ENCODE measurements around the gene MPZL3.

The MPZL3 gene

DNA sequence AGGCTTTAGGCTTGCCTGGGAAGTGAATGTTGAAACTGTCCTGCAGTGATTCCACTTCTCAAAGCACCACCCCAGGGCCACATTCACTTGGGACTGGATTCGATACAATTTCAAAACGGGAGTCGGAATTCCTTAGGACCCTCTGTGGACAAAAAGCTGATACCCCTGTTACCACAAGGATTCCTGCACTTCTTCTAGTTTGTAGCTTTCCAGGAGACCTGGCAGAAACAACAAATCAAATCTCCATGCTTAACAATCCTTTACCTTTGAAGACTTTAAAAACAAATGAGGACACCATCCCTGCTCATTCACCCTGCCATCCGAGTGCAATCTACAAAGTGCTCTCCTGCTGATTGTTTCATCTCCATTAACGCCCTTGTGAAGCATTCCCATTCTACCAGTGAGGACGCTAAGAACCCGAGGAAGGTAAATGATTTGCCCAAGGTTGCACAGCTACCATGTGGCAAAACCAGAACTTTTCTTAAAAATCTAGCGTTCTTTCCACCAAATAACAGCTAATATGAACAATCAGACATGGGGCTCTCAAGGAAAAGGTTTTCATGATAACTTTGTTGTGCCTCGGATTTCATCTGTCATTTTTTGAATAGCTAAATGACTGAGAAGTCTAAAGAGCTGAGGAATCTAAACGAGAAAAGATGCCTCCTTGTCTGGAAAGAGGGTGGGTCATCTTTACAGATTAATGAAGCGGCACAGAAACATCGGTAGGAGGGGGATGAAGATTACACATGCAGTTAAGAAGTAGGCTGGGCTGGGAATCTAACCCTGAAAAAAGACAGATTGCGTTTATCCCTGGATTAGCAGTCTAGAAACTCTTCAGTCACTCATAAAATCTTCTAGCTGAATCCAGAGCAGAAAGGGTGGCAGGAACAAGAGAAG is 12.7 kb upstream of the MPZL3 start:
- DNase-seq (ENCODE audit: low read depth in 2 of 2), result no peak

DNA sequence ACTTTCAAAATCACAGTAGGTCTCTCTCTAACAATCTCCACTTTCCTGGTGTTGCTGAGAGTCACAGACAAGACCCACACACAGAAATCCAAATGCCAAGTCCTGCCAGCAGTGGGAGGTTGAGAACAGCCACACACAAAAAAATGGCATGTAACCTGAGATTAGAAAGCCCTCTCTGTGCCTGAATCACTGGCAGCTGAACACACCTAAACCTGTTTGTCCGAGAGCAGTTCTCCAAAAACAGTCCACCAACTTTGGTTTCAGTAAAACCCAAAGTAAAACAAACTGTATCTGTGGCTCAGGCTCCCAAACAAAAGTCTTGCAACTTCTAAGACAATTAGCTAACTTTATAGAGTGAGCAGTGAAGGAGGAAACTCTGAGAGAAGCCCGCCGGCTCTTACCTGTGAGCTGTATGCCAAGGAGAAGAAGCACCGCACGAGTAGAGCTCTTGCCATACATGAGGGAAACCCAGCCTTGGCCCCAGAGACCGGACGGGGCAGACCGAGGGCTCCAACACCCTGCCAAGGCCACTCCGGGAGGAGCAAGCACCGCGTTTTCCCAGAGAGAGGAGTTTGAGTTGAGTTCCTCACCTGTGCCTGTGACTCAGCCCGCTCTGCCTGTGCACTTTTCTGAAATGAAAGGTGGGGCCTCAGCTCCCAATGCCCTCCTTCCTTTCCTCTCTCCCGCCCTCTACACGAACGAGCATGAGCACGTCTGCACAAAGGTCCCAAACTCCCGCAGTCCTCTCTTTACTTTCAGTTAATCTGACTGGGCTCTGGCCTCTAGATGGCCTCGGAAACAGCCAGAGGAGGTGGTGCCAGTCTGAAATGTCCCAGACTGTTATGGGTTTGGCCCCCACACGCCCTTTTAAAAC is 11.8 kb upstream of the MPZL3 start, which contains the start of gene MPZL2:
MPZL2 (minus strand) TSS at position 603 of the 874 bp plus-strand sequence; CDS start at position 459, 144 bp downstream.
- DNase-seq (ENCODE audit: low read depth in 2 of 2), result no peak

DNA sequence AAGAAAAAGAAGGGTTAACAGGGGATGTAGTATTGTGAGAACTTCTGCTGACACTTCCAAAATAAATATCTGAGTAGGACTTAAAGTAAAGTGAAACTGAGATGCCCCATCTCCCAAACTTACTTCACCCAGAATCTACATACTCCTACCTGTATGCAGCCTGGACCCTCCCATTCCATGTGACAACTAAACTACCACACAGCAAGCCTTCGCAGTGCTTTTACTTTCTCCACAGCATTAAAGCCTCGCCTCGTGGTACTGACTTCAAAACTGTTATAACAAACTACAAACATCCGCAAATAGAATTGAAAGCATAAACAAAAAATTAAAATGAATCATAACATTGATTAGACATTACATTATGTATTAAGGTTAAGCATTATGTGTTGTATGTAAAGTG is 10.9 kb upstream of the MPZL3 start:
- no peak for DNase-seq (ENCODE audit: low read depth in 2 of 2)

DNA sequence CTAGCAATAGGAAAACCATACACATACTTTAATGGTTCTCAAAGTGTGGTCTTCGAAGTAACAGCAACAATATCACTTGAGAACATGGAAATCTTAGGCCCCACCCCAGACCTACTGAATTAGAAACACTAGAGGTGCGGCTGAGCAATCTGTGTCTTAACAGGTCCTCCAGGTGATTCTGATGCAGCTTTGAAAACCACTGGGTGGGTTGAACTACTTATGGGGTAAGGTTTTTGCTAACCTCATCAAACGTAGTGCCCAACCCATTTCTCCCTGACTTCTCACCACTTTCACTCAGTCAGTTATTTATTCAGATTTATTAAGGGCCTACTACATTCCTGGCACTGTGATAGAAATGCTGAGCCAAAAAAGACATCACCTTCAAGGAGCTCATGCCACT is 8.2 kb upstream of the MPZL3 start:
- no peak for DNase-seq (ENCODE audit: low read depth in 2 of 2)

DNA sequence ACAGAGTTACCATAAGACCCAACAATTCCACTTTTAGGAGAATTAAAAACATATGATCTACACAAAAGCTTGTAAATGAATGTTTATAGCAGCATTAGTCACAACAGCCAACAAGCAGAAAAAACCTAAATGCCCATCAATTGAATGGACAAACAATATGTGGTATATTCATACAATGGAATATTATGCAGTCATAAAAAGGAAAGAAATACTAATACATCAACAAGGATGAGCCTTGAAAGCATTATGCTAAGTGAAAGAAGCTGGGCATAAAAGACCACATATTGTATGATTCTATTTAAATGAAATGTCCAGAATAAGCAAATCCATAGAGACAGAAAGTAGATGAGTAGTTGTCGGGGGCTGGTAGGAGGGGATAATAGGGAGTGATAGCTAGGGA is 7.0 kb upstream of the MPZL3 start:
- DNase-seq (ENCODE audit: low read depth in 2 of 2), result no peak

DNA sequence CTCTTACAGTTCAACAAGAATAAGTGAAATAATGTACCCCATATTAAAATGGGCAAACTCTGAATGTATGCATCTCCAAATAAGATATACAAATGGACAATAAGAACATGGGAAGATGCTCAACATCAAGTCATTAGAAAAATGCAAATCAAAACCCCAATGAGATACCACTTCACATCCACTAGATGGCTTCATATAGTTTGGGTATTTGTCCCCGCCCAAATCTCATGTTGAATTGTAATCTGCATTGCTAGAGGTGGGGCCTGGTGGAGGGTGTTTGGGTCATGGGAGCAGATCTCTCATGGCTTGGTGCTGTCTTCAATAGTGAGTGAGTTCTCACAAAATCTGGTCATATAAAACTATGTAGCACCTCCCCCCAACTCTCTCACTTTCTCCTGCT is 6.2 kb upstream of the MPZL3 start:
- no peak for DNase-seq (ENCODE audit: low read depth in 2 of 2)

DNA sequence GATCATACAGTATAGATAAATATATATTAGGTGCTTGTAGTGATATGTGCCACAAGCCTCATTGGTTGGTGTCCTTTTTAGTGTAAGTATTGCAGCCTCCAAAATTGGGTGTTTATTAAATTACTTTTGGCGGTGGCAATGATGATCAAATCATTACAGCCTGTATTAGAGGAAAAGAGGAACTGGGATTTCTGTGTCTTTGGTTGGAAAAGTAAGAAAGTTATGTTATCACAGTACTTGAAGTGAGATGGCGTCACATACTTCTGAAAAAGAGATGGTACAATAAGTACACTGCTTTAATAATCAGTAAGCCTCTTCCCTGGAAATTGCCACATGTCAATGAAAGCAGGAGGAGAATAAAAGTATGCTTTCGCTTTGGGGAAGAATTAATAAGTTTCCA is 523 bp upstream of the MPZL3 start:
- no peak for DNase-seq (ENCODE audit: low read depth in 2 of 2)

DNA sequence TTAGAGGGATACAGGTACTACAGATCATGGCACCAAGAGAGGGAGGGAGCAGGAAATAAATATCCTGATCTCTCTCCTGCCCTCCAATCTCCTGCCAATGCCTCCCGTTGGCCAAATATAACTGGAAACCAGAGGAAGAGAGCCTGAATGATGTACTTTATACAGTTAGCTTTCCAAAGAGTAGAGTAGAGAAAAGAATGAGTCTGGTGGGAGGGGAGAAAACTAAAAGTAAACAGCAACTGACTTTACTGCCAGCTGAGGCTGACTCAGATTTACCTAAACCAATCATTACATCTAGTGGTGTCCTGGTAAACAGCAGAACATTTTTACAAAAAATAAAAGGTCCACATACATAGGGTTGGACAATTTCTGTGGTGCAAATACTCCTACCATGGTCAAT is 5.1 kb downstream of the MPZL3 start:
- no peak for DNase-seq (ENCODE audit: low read depth in 2 of 2)

DNA sequence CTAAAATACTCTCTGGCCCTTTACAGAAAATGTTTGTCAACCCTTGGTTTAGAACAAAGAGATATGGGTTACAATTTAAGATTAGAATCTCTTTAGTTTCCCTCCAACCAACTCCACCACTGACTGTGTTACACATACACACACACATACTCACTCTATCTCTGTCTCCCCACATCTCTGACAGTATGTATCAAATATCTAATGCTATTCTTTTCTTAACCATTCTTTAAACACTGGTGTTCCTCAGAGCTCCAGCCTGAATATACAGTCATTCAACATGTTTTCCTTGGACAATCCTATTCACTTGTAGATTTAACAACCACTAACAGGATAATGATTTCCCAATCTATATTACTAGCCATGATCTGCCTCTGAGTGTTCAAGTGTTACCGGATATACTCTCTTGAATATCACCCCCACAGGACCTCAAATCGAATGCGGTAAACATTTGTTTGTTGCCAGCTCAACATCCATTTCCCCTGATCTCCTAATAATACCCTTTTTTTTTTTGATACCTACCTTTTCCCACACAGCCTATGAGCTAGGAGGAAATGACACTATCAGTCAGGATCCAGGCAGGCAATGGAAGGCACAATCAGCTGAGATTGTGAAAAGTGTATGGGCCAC is 6.1 kb downstream of the MPZL3 start:
- no peak for DNase-seq (ENCODE audit: low read depth in 2 of 2)

DNA sequence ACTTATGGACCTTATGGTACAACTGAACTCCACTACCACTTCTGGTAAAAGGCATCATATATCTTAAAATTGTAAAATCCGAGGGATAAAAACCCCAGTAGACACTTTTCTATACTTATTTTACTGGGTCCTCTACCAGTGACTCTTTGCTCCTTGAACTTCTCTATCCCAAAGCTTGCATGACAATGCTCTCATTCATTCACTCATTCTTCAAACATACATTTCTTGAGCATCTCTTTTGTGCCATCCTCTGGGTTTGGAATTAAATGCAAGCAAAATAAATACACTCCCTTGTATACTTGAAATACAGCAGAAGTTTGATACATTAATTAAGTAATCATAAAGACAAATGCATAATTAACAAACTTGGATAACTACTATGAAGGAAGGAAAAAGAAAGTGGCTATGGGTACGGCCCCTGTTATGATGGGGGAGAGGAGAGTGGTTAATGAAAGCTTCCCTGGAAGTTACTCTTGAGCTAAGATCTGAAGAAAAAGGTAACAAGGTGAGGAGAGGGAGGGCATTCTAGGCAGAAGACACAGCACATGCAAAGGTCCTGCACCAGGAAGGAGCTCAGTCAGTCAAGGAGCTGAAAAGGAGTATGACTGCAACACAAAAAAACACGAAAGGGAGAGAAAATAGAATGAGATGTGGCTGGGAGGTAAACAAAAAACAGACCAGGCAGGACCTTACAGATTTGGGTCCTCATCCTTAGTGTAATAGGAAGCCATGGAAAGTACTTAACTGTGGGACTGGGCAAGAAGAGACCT is 8.0 kb downstream of the MPZL3 start:
- DNase-seq (ENCODE audit: low read depth in 2 of 2), result no peak

DNA sequence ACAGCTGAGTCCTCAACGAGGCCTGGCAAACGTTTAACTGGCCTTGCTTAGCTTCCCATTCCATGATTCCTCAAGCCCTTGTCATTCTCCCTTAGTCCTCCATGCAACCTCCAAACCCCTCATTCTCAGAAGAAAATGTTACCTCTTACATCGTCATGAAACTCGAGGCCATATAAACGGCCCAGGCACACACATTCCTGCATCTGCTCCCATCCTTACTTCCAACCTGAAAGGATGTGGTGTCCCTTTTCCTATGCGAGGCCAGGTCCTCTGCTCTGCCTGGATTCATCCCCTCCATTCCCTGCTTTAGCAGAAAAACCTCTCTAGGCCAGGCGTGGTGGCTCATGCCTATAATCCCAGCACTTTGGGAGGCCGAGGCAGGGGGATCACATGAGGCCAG is 9.0 kb downstream of the MPZL3 start:
- no peak for DNase-seq (ENCODE audit: low read depth in 2 of 2)

DNA sequence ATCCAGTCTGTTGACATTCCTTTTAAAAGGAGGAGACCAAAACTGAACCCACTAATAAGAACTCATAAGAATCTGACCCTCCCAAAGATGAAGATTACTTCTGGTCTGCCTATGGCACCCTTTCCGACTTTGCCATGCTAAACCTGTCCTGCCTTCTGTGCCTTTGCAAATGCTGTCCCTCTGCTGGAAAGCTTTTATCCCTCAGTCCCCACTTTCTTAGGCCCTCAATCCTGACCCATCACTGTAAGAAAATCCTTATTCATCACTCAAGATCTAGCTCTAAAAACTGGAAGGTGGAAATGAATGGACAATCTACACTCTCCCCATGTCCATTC is 10.4 kb downstream of the MPZL3 start:
- DNase-seq (ENCODE audit: low read depth in 2 of 2), result no peak

DNA sequence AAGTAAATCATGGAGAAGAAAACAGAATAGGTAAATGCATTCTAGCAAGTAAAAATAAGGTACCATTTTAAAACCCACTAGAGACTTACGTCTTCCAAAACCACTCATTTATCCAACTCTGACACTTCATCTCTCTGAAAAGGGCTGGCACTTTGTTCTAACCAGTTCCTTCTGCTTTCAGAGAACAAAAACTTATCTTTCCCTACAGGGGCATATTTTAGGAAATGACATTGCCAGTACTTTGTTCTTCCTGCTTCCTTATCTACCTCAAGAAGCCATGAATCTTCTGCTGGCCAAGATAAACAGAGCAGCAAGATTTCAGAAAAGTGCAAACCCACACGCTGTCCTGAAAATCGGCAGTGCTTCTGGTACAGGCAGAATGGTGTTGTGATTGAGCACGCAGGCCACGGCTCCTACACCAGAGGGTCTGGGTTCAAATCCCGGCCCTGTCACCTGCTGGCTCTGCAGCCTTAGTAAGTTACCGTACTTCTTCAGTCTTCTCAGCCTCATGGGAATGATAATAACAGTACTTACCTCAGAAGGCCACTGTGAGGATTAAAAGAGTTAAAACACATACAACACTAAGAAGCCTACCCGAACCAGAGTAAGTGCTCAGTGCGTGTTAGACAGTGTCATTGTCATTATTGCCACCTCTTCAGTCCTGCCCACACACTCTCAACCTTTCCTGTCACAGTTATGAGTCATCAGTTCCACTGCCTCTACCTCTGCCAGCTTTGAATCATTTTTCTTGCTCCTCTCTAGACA is 11.0 kb downstream of the MPZL3 start:
- DNase-seq (ENCODE audit: low read depth in 2 of 2), result peak; percentile 56 to 82

DNA sequence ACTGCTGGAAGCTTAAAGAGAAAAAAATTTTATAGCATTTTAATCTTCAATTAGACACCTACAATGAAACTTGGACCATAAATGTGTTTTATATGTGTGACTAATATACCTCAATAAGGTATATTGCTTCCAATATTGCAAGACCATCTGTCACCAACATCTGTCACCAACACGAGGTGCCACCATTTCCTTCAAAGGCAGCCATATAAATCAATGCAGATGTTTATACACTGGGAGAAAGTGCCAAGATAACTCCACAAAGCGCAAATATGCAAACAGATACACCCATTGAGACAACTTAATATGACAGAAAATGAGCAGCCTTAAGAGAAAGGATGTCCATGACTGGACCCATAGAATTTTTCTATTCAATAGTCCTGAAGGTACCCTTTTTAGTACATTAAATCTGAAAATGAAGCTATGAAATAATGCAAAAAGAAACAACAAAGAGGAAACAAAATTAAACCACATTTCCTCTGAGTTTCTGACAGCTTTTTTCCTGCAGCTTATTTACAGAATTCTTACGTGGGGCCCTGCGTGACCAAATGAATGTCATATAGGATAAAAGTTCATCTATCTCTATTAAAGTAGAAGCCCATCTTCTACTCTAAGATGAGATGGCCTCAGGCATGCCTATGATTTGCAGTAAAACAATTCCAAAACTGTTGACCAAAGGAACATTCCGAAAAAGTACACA is 12.5 kb downstream of the MPZL3 start:
- no peak for DNase-seq (ENCODE audit: low read depth in 2 of 2)

DNA sequence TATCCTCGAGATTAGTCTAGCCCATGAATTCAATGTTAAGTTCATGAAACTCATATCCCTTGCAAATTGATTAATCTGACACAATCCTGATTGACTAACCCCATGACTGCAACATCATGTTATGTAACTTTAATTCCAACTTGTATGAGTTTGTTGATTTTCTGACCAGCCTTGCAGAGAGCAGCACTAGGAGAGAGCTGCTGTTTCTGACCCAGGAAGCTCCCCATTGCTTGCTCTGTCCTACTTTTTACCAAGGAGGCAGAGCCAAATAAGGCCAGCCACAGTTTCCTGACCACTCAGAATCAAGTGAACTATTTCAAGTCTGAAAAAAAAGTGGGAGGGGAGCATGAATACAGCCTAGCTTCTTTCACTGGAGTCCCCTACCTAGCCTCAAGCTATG is 13.2 kb downstream of the MPZL3 start:
- no peak for DNase-seq (ENCODE audit: low read depth in 2 of 2)

DNA sequence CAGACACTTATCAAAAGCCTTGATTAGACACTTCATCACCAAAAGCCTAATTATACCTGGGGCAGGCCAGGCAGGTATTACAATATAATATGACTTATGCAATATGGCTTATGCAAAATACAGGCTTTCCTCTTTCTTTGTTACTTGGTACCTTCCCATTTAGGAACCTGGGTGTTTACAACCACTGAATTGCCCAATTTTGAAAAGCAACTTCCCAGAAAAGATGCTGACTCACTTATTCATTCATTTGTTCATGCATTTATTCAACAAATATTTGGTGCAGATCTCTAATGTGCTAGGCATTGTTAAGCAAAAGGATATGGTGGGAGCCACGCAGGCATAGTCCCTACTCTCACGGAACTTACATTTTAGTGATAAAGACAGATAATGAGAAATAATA is 13.7 kb downstream of the MPZL3 start:
- no peak for DNase-seq (ENCODE audit: low read depth in 2 of 2)

DNA sequence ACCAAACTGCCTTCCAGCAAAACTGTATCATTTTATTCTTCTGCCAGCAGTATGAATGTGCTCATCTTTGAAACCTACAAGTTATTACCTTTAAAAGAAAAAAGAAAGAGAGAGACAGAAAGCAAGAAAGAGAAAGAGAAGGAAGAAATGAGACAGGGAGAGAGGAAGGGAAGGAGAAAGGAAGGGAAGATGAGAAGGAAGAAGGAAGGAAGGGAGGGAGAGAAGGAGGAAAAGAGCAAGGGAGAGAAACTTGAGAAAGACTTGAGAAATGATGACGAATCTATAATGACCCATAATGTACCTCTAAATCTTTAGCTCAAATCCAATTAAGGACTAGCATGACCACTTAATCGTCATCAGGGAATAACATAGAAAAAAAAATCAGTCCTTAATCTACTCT is 16.0 kb downstream of the MPZL3 start:
- no peak for DNase-seq (ENCODE audit: low read depth in 2 of 2)

DNA sequence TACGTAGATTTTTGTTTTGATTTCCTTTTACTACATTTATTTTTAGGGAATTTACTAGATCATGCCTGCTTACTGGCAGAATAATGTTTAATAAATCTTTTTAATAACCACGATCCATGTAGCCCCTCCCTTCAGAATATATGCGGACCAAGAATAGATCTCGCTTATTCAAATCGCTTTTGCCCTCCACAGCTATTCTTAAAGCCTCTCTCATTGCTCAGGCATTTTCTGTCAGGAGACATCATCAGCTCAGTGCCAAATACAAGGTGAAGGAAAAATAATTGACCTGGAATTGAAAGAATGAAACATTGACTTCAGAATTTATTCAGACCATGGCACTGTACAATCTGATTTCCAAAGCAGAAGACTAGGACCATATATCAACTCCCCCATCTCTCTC is 17.3 kb downstream of the MPZL3 start:
- DNase-seq (ENCODE audit: low read depth in 2 of 2), result no peak

DNA sequence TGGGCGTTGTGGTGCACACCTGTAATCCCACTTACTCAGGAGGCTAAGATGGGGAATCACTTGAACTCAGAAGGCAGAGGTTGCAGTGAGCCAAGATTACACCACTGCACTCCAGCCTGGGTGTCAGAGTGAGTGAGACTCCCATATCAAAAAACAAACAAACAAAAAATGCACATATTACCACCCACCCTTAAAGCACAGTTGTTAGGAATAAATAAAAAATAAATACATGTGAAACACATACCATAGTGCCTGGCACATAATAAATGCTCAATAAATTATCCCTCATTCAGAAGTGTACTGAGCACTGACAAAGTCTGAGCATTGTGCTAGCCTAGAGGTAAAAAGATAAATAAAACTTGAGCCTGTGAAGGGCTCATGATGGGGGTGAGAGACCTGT is 18.3 kb downstream of the MPZL3 start:
- DNase-seq (ENCODE audit: low read depth in 2 of 2), result no peak

DNA sequence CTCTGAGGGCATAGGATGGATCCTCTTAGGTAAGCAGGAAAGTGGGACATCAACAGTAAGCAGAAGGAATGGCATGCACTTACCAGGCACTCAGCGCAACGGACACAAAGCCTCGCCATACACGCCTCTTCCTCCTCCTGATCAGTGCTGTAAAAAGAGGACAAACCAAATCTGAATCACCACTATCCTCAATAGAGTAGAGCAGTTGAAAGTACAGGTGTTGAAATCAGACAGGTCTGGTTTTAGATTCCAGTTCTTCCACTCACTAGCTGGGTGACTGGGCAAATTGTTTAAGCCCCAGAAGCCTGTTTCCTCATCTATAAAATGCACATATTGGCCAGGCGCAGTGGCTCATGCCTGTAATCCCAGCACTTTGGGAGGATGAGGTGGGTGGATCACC is 18.8 kb downstream of the MPZL3 start:
- DNase-seq (ENCODE audit: low read depth in 2 of 2), result no peak
